Endothelial cell of umbilical vein (primary cell): ENCODE data around the gene AUTS2. TPM values are rescaled to one million over a fixed set of nuclear protein-coding genes. Genes with fewer than 3 reads are reported as not detected.

ENCODE experiments used
- BruUV-seq: library from RNA; stranded (reverse); fragments of 400-500 nt; replicated peaks from 2 replicates; lab custom pipeline; 2021; lab: Mats Ljungman, UMichigan
- CTCF ChIA-PET: fragments of 300-600, 350-600 bp; sonication (Branson Sonifier 250); formaldehyde crosslinking; loops from one replicate; lab custom pipeline; 2021; ENCODE audit warnings: antibody characterized with exemption, inconsistent platforms; lab: Charles Lee
- POLR2A ChIA-PET: fragments of 300-600, 350-600 bp; sonication (Branson Sonifier 250); formaldehyde crosslinking; loops from one replicate; lab custom pipeline; 2021; ENCODE audit warnings: antibody characterized with exemption, inconsistent platforms; lab: Charles Lee
- DNase-seq: peaks from one replicate; pipeline ENCODE4 v3.0.0-alpha.2; 2011; ENCODE audit warnings: low read depth, low spot score
- FAIRE-seq: peaks from 2 replicates; lab custom pipeline; 2011; peaks lifted over from hg19 to GRCh38; lab: Jason Lieb, UNC
- H2AFZ ChIP-seq: 2 replicates; pipeline ENCODE4 v1.6.0; 2012; ENCODE audit warnings: low read depth, low read length, control low read depth, inconsistent platforms
- H3K27ac ChIP-seq: 2 replicates; pipeline ENCODE4 v1.5.1; 2011; ENCODE audit warnings: low read depth, mild to moderate bottlenecking, control low read depth, low read length, moderate library complexity; ENCODE audit not compliant: insufficient read depth
- H3K27me3 ChIP-seq, 2 experiments: 2 replicates each; pipeline versions ENCODE4 v1.6.0 to v1.6.1; 2011; ENCODE audit warnings: low read length in 2 of 2, mixed read lengths in 1 of 2; ENCODE audit not compliant: control insufficient read depth in 2 of 2, insufficient read depth in 2 of 2
- H3K36me3 ChIP-seq, 2 experiments: 2 replicates in 1 of 2; 3 replicates in 1 of 2; pipeline ENCODE4 v1.5.1; 2011; ENCODE audit warnings: low read length in 2 of 2, mild to moderate bottlenecking in 1 of 2, moderate library complexity in 1 of 2; ENCODE audit not compliant: control insufficient read depth in 2 of 2, insufficient read depth in 2 of 2; ENCODE audit errors: extremely low read depth in 1 of 2
- H3K4me1 ChIP-seq: 3 replicates; pipeline ENCODE4 v1.5.1; 2011; ENCODE audit warnings: mild to moderate bottlenecking, low read length; ENCODE audit not compliant: control insufficient read depth, insufficient read depth; ENCODE audit errors: extremely low read depth
- H3K4me2 ChIP-seq: 2 replicates; pipeline ENCODE4 v1.6.1; 2011; ENCODE audit warnings: low read length, control low read depth, mixed read lengths; ENCODE audit not compliant: insufficient read depth
- H3K4me3 ChIP-seq, 3 experiments: fragments of 200-600 bp in 1 of 3; sonication (generic), shearing (Covaris generic) in 1 of 3; replicated peaks in 1 of 3; 2 replicates each; pipeline ENCODE4 v1.5.1; 2011 to 2016; ENCODE audit warnings: control low read depth in 3 of 3, low read length in 3 of 3, mild to moderate bottlenecking in 2 of 3, inconsistent platforms in 1 of 3, low read depth in 1 of 3, moderate library complexity in 1 of 3; ENCODE audit not compliant: insufficient read depth in 1 of 3
- H3K79me2 ChIP-seq: 2 replicates; pipeline ENCODE4 v1.6.0; 2012; ENCODE audit warnings: low read length, inconsistent platforms; ENCODE audit not compliant: control insufficient read depth, insufficient read depth
- H3K9ac ChIP-seq: replicated peaks from 2 replicates; pipeline ENCODE3; 2011; ENCODE audit warnings: low read length, control low read depth; ENCODE audit not compliant: insufficient read depth; ENCODE audit errors: extremely low read depth
- H3K9me1 ChIP-seq: replicated peaks from 3 replicates; pipeline ENCODE4 v1.6.0; 2011; ENCODE audit warnings: mild to moderate bottlenecking, low read length; ENCODE audit not compliant: control insufficient read depth, insufficient read depth; ENCODE audit errors: extremely low read depth
- H3K9me3 ChIP-seq: replicated peaks from 2 replicates; pipeline ENCODE4 v1.5.1; 2012; ENCODE audit warnings: low read length, inconsistent platforms; ENCODE audit not compliant: control insufficient read depth, insufficient read depth
- H4K20me1 ChIP-seq: replicated peaks from 2 replicates; pipeline ENCODE3; 2011; ENCODE audit warnings: mild to moderate bottlenecking, low read length; ENCODE audit not compliant: control insufficient read depth, insufficient read depth; ENCODE audit errors: extremely low read depth
- CTCF ChIP-seq, 2 donors: IDR thresholded peaks; 1 replicate in 1 of 2; 2 replicates in 1 of 2; pipeline ENCODE4 v1.5.1; 2011; ENCODE audit warnings: low read length in 2 of 2, mild to moderate bottlenecking in 2 of 2, moderate library complexity in 2 of 2, control low read depth in 1 of 2, inconsistent platforms in 1 of 2, low read depth in 1 of 2; ENCODE audit not compliant: insufficient read depth in 1 of 2; ENCODE audit errors: extremely low read depth in 1 of 2
- EZH2 ChIP-seq: IDR thresholded peaks from 2 replicates; pipeline ENCODE4 v1.6.1; 2012; ENCODE audit warnings: borderline replicate concordance, low read depth, mild to moderate bottlenecking, moderate library complexity, low read length, inconsistent platforms; ENCODE audit not compliant: severe bottlenecking
- FOS ChIP-seq: IDR thresholded peaks from 2 replicates; pipeline ENCODE4 v1.6.1; 2011; ENCODE audit warnings: mild to moderate bottlenecking, low read length, moderate library complexity, borderline replicate concordance; ENCODE audit not compliant: insufficient read depth
- GATA2 ChIP-seq: IDR thresholded peaks from 2 replicates; pipeline ENCODE4 v1.7.0; 2011; ENCODE audit warnings: low read depth, mild to moderate bottlenecking, moderate library complexity, mixed read lengths, low read length; ENCODE audit not compliant: insufficient read length, insufficient read depth
- JUN ChIP-seq: IDR thresholded peaks from 2 replicates; pipeline ENCODE4 v1.6.1; 2011; ENCODE audit warnings: borderline replicate concordance, low read depth; ENCODE audit not compliant: insufficient read length, insufficient read depth
- MAX ChIP-seq: IDR thresholded peaks from 2 replicates; pipeline ENCODE4 v1.6.1; 2011; ENCODE audit not compliant: insufficient read depth, insufficient read length
- MYC ChIP-seq: IDR thresholded peaks from one replicate; pipeline ENCODE4 v1.6.1; 2011; ENCODE audit warnings: mild to moderate bottlenecking, low read depth, low read length
- POLR2A ChIP-seq: IDR thresholded peaks from 2 replicates; pipeline ENCODE4 v1.6.1; 2012; ENCODE audit warnings: low read depth, mild to moderate bottlenecking, control low read depth, low read length
- POLR2AphosphoS5 ChIP-seq: IDR thresholded peaks from 2 replicates; pipeline ENCODE4 v1.6.1; 2012; ENCODE audit warnings: low read depth, mild to moderate bottlenecking, control low read depth, low read length, moderate library complexity; ENCODE audit not compliant: insufficient read depth
- dilution Hi-C: fragments of 300-500 bp; cut with MboI; formaldehyde crosslinking; loops from one replicate; pipeline ENCODE4 v1.15.0; 2019; ENCODE audit warnings: low sequenced_read_pairs; ENCODE audit not compliant: extremely low pct_ligation_motif_present
- intact Hi-C: fragments of 100-400 bp; cut with micrococcal nuclease; formaldehyde crosslinking; loops from one replicate; pipeline ENCODE4 v1.10.0; 2022
- polyA plus RNA-seq, 4 experiments: library from polyadenylated mRNA; depleted of rRNA in 3 of 4; stranded (reverse) in 3 of 4; unstranded in 1 of 4; fragments of >200 nt; gene quantifications; 2 replicates each; pipeline versions ENCODE4 v1.2.1 to v1.2.3, GENCODE V29; 2011 to 2012; ENCODE audit warnings: missing spikeins in 1 of 4
- total RNA-seq: library from RNA; stranded (reverse); gene quantifications from 2 replicates; pipeline ENCODE4 v1.2.3, GENCODE V29; 2021

Gene AUTS2
- total and polyA plus RNA-seq, 2 donors (not counting 3 experiments of a cell fraction or from before 2014, with no cell fraction given) = 0.59 to 8.0 TPM

GRCh38 chr7:70573071-70573661, 974.9 kb downstream of the AUTS2 start:
- Histone ChIP-seq H3K4me3 (no peak overlapping the region), H3K27ac (no peak overlapping the region), H3K9ac (no peak overlapping the region), H3K36me3 (no peaks in the 10 kb centered on the region), H3K79me2 (no peaks in the 10 kb centered on the region), H3K4me1 (no peaks in the 10 kb centered on the region), H3K4me2 (no peak overlapping the region), H3K9me1 (no peaks in the 10 kb centered on the region), H3K27me3 (no peaks in the 10 kb centered on the region), H2AFZ (no peak overlapping the region), H3K9me3 (peaks cover 2% of the 10 kb centered on the region), H4K20me1 (no peaks in the 10 kb centered on the region)
- ChIA-PET POLR2A (no interaction called here), CTCF (no interaction called here)
- BruUV-seq = no TSS peak
- no peak for TF ChIP-seq GATA2
- no peak for TF ChIP-seq EZH2
- no peak for TF ChIP-seq MYC
- TF ChIP-seq MAX = no peak
- no peak for TF ChIP-seq POLR2A
- no peak for TF ChIP-seq CTCF (IDR thresholded peaks at IDR 0.05; ENCODE audit: extremely low read depth in 1 of 2, insufficient read depth in 1 of 2, low read depth in 1 of 2, low read length in 2 of 2)
- TF ChIP-seq POLR2AphosphoS5 = no peak
- TF ChIP-seq JUN = no peak
- TF ChIP-seq FOS = no peak
- DNase-seq = no peak
- no peak for FAIRE-seq
- dilution Hi-C loops (no loop called here), intact Hi-C loops (no loop called here)
